Measurements from ENCODE around the gene ESR2. TPM values are rescaled to one million over a fixed set of nuclear protein-coding genes. Genes with fewer than 3 reads are reported as not detected.
"Not testable (repeated sequence)": the region's sequence is repeated elsewhere in the genome, so short reads cannot be mapped to it uniquely, and the experiment has no call there.

Gene ESR2
- total and polyA plus RNA-seq, 2 of the 8 experiments (the other 6 are each of a cell fraction or from before 2014, with no cell fraction given), result 0.19 to 0.23 TPM

DNA sequence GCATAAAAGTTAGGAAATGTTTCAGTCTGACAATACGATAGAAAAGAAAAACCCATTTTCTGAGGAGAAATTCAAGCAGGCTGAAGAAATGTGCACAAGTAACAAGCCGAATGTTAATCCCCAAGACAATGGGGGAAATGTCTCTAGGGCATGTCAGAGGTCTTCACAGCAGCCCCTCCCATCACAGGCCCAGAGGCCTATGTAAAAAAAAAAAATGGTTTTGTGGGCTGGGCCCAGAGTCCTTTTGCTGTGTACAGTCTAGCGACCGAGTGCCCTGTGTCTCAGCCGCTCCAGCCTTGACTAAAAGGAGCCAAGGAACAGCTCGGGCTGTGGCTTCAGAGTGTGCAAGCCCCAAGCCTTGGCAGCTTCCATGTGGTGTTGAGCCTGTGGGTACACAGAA lies 250.9 kb downstream of the ESR2 start:
- H3K18ac ChIP-seq (ENCODE audit: extremely low read depth, low read length); POLR2A ChIA-PET (ENCODE audit: partially characterized antibody); H4K20me1 ChIP-seq (replicated peaks in 1 of 2; ENCODE audit: control insufficient read depth in 1 of 2, insufficient read depth in 2 of 2, low read length in 2 of 2); H2AFZ ChIP-seq (ENCODE audit: low read length); H2BK12ac ChIP-seq (ENCODE audit: low read depth, low read length); H2AK5ac ChIP-seq (ENCODE audit: low read depth, low read length); H3K4me3 ChIP-seq (ENCODE audit: extremely low read depth in 1 of 4, insufficient read depth in 2 of 4, low read depth in 3 of 4, low read length in 4 of 4); H3K14ac ChIP-seq (ENCODE audit: insufficient read length); H2BK15ac ChIP-seq (ENCODE audit: low read length); H3K36me3 ChIP-seq (ENCODE audit: control insufficient read depth in 2 of 4, insufficient read depth in 4 of 4, low read length in 3 of 4); H3K4me2 ChIP-seq (ENCODE audit: insufficient read depth in 1 of 2, low read depth in 2 of 2, low read length in 2 of 2); H3K79me2 ChIP-seq (ENCODE audit: control insufficient read depth in 1 of 2, insufficient read depth in 2 of 2, low read length in 2 of 2); H3K4me1 ChIP-seq (replicated peaks in 1 of 4; ENCODE audit: control insufficient read depth in 3 of 4, insufficient read depth in 4 of 4, low read length in 3 of 4); H3K56ac ChIP-seq (replicated peaks; ENCODE audit: insufficient read length, low read depth, low read length); H2BK20ac ChIP-seq (ENCODE audit: low read length); H4K8ac ChIP-seq (ENCODE audit: extremely low read depth, insufficient read depth, low read length); H2BK120ac ChIP-seq (replicated peaks; ENCODE audit: low read depth, low read length); H3K4ac ChIP-seq (replicated peaks; ENCODE audit: insufficient read length, low read depth, low read length); H3K9ac ChIP-seq (replicated peaks in 1 of 4; ENCODE audit: extremely low read depth in 1 of 4, low read depth in 3 of 4, low read length in 3 of 4); FAIRE-seq; DNase-seq (ENCODE audit: low read depth in 1 of 2, low spot score in 2 of 2); H3K23ac ChIP-seq (ENCODE audit: insufficient read length); H4K5ac ChIP-seq (ENCODE audit: insufficient read length, low read depth, low read length); H3K9me3 ChIP-seq (ENCODE audit: insufficient read depth in 2 of 2, low read depth in 1 of 2, low read length in 1 of 2); H4K91ac ChIP-seq (replicated peaks; ENCODE audit: insufficient read length, low read length); H2BK5ac ChIP-seq (ENCODE audit: low read depth, low read length); H3K23me2 ChIP-seq (ENCODE audit: low read depth, low read length); H3K79me1 ChIP-seq (ENCODE audit: low read depth, low read length); H3K27ac ChIP-seq (ENCODE audit: low read depth, low read length); H3K27me3 ChIP-seq (replicated peaks in 1 of 4; ENCODE audit: control insufficient read depth in 3 of 4, extremely low read depth in 1 of 4, insufficient read depth in 3 of 4, low read length in 3 of 4): not testable (repeated sequence)
- CTCF ChIA-PET (ENCODE audit: partially characterized antibody), result interaction anchor here (0.7 kb wide), 1 partner anchor 17 kb away, joined by 3 read pairs; no protein-coding TSS in a partner anchor
- 93% methylated on average over 6 of the region's 6 CpGs; no CpG with 5 or more reads in 1 of the 2 experiments for WGBS, 2 experiments (ENCODE audit: extremely low coverage in 1 of 2, insufficient coverage in 1 of 2, insufficient read length in 1 of 2, insufficient replicate concordance in 2 of 2, low coverage in 1 of 2, low lambda C conversion rate in 2 of 2, missing lambda C conversion rate in 1 of 2)
